ENCODE measurements around the gene WDR33.
"Not testable (repeated sequence)": the region's sequence is repeated elsewhere in the genome, so short reads cannot be mapped to it uniquely, and the experiment has no call there.

Gene WDR33

GRCh38 chr2:127778850-127779249 is 32.1 kb downstream of the WDR33 start:
- H3K27ac ChIP-seq (ENCODE audit: low read depth, low read length) = no peak overlapping the region
- H3K9ac ChIP-seq (ENCODE audit: low read length) = no peak overlapping the region
- H3K4me1 ChIP-seq (ENCODE audit: insufficient read depth, low read length) = peaks cover 14% of the 10 kb centered on the region
- H3K9me3 ChIP-seq (ENCODE audit: low read length) = no peaks in the 10 kb centered on the region
- H3K36me3 ChIP-seq (ENCODE audit: insufficient read depth, low read length) = no peaks in the 10 kb centered on the region
- no peaks in the 10 kb centered on the region for H3K27me3 ChIP-seq (ENCODE audit: control insufficient read depth in 1 of 2, insufficient read depth in 2 of 2, low read length in 2 of 2)
- H3K4me3 ChIP-seq (ENCODE audit: low read depth in 1 of 2, low read length in 2 of 2) = no peak overlapping the region

DNA sequence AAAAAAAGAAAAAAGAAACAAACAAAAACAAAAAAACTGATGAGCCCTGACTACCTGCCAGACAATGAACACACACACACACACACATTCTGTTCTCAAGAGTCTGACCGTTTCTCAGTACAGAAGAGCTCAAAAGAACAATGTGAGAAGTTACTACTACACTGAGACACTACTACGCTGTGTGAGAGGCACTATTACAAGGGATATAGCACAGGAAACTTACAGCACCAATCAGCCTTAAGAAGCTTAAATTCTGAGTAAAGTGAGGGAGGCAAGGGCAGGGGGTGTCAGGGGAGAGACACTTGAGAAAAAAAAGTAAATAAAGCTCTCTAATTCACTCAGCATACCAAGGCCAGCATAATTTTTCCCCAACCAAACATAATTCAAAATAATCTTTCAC is 32.5 kb downstream of the WDR33 start:
- Histone ChIP-seq H3K27me3 (ENCODE audit: control insufficient read depth in 1 of 2, insufficient read depth in 2 of 2, low read length in 2 of 2) (no peaks in the 10 kb centered on the region), H3K4me3 (ENCODE audit: low read depth in 1 of 2, low read length in 2 of 2) (no peak overlapping the region), H3K9ac (ENCODE audit: low read length) (no peak overlapping the region), H3K4me1 (ENCODE audit: insufficient read depth, low read length) (peaks cover 14% of the 10 kb centered on the region), H3K27ac (ENCODE audit: low read depth, low read length) (no peak overlapping the region), H3K9me3 (ENCODE audit: low read length) (no peaks in the 10 kb centered on the region), H3K36me3 (ENCODE audit: insufficient read depth, low read length) (no peaks in the 10 kb centered on the region)

DNA sequence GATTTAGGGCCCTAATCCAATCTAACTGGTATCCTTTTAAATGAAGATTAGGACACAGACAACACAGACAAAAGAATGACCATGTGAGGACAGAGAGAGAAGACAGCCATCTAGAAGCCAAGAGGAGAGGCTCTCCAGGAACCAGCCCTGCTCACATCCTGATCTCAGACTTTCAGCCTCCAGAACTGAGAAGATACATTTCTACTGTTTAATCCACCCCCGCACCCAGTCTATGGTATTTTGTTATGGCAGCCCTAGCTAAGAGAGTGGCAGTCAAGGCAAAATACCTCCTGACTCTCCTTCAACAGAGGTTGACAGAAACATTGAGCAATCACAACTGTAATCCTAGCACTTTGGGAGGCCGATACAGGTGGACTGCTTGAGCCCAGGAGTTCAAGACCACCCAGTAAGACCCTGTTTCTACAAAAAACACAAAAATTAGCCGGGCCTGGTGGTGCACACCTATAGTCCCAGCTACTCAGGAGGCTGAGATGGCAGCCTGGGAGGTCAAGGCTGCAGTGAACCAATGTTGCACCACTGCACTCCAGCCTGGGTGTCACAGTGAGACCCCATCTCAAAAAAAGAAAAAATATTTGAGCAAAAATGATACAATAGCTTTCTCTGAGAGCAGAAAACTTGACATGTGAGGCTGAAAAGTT is 34.7 kb downstream of the WDR33 start:
- no peak overlapping the region for H3K4me3 ChIP-seq (ENCODE audit: low read depth in 1 of 2, low read length in 2 of 2)
- no peaks in the 10 kb centered on the region for H3K27me3 ChIP-seq (ENCODE audit: control insufficient read depth in 1 of 2, insufficient read depth in 2 of 2, low read length in 2 of 2)
- H3K9me3 ChIP-seq (ENCODE audit: low read length) = no peaks in the 10 kb centered on the region
- H3K36me3 ChIP-seq (ENCODE audit: insufficient read depth, low read length) = no peaks in the 10 kb centered on the region
- H3K9ac ChIP-seq (ENCODE audit: low read length) = no peak overlapping the region
- H3K4me1 ChIP-seq (ENCODE audit: insufficient read depth, low read length) = peaks cover 14% of the 10 kb centered on the region
- no peak overlapping the region for H3K27ac ChIP-seq (ENCODE audit: low read depth, low read length)

GRCh38 chr2:127771756-127772155 is 39.2 kb downstream of the WDR33 start:
- Histone ChIP-seq H3K36me3 (ENCODE audit: insufficient read depth, low read length) (peaks cover 11% of the 10 kb centered on the region), H3K9ac (ENCODE audit: low read length) (no peak overlapping the region), H3K27ac (ENCODE audit: low read depth, low read length) (no peak overlapping the region), H3K9me3 (ENCODE audit: low read length) (no peaks in the 10 kb centered on the region), H3K4me1 (ENCODE audit: insufficient read depth, low read length) (peaks cover 6% of the 10 kb centered on the region), H3K27me3 (ENCODE audit: control insufficient read depth in 1 of 2, insufficient read depth in 2 of 2, low read length in 2 of 2) (no peaks in the 10 kb centered on the region), H3K4me3 (ENCODE audit: low read depth in 1 of 2, low read length in 2 of 2) (no peak overlapping the region)

- peaks cover 17% of the 10 kb centered on the region for H3K36me3 ChIP-seq (ENCODE audit: insufficient read depth, low read length)
- no peak overlapping the region for H3K4me3 ChIP-seq (ENCODE audit: low read depth in 1 of 2, low read length in 2 of 2)
- H3K9me3 ChIP-seq (ENCODE audit: low read length) = no peaks in the 10 kb centered on the region
- no peaks in the 10 kb centered on the region for H3K4me1 ChIP-seq (ENCODE audit: insufficient read depth, low read length)
- H3K27me3 ChIP-seq (ENCODE audit: control insufficient read depth in 1 of 2, insufficient read depth in 2 of 2, low read length in 2 of 2) = no peaks in the 10 kb centered on the region
- no peak overlapping the region for H3K27ac ChIP-seq (ENCODE audit: low read depth, low read length)
- H3K9ac ChIP-seq (ENCODE audit: low read length) = no peak overlapping the region
Observed at GRCh38 chr2:127770973-127771735, 39.8 kb downstream of the WDR33 start.

DNA sequence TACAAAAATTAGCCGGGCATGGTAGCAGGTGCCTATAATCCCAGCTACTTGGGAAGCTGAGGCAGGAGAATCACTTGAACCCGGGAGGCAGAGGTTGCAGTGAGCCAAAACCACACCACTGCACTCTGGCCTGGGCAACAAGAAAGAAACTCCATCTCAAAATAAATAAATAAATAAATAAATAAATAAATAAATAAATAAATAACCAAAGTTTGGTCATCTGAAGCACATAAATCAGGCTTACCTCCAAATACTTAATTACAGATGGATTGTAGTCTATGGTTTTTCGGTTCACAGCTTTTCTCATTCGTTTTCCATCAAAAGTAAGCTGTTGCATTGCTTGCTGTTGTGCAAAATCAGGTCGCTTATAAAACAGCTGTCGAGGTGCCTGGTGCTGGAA is 40.4 kb downstream of the WDR33 start:
- not testable (repeated sequence) for H3K9ac ChIP-seq (ENCODE audit: low read length); H3K9me3 ChIP-seq (ENCODE audit: low read length); H3K4me1 ChIP-seq (ENCODE audit: insufficient read depth, low read length); H3K27ac ChIP-seq (ENCODE audit: low read depth, low read length); H3K4me3 ChIP-seq (ENCODE audit: low read depth in 1 of 2, low read length in 2 of 2); H3K27me3 ChIP-seq (ENCODE audit: control insufficient read depth in 1 of 2, insufficient read depth in 2 of 2, low read length in 2 of 2)
- peaks cover 18% of the 10 kb centered on the region for H3K36me3 ChIP-seq (ENCODE audit: insufficient read depth, low read length)

- Histone ChIP-seq H3K4me3 (ENCODE audit: low read depth in 1 of 2, low read length in 2 of 2) (no peak overlapping the region), H3K9me3 (ENCODE audit: low read length) (no peaks in the 10 kb centered on the region), H3K36me3 (ENCODE audit: insufficient read depth, low read length) (peaks cover 28% of the 10 kb centered on the region), H3K9ac (ENCODE audit: low read length) (no peak overlapping the region), H3K27me3 (ENCODE audit: control insufficient read depth in 1 of 2, insufficient read depth in 2 of 2, low read length in 2 of 2) (no peaks in the 10 kb centered on the region), H3K27ac (ENCODE audit: low read depth, low read length) (no peak overlapping the region), H3K4me1 (ENCODE audit: insufficient read depth, low read length) (no peaks in the 10 kb centered on the region)
Observed at GRCh38 chr2:127769587-127769986, 41.4 kb downstream of the WDR33 start.

DNA sequence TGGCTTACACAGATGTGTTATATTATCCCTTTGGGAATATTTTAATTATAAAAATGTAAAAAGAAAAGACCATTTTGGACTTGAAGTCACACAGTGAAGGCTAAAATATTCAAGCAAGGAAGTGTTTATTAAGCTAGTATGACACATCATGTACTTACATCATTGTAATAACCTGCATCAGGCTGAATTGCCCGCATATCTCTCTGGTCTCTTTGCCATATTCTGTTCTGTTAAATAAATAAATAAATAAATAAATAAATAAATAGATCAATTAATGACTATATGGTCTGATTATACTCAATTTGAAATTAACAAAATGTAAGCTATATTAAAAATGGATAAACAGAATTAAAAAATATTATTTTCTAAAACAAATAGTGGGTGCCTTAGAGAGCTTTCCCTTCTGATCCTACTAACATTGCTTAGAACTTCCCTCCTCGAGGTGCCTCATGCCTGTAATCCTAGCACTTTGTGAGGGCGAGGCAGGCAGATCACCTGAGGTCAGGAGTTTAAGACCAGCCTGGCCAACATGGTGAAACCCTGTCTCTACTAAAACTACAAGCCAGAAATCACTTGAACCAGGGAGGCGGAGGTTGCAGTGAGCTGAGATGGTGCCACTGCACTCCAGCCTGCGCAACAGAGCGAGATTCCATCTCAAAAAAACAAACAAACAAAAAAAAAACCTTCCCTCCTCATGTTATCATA is 42.0 kb downstream of the WDR33 start:
- Histone ChIP-seq H3K9me3 (ENCODE audit: low read length) (no peaks in the 10 kb centered on the region), H3K9ac (ENCODE audit: low read length) (no peak overlapping the region), H3K36me3 (ENCODE audit: insufficient read depth, low read length) (peaks cover 34% of the 10 kb centered on the region), H3K27ac (ENCODE audit: low read depth, low read length) (no peak overlapping the region), H3K4me3 (ENCODE audit: low read depth in 1 of 2, low read length in 2 of 2) (no peak overlapping the region), H3K4me1 (ENCODE audit: insufficient read depth, low read length) (no peaks in the 10 kb centered on the region), H3K27me3 (ENCODE audit: control insufficient read depth in 1 of 2, insufficient read depth in 2 of 2, low read length in 2 of 2) (no peaks in the 10 kb centered on the region)

- Histone ChIP-seq H3K9ac (ENCODE audit: low read length) (no peak overlapping the region), H3K4me1 (ENCODE audit: insufficient read depth, low read length) (no peaks in the 10 kb centered on the region), H3K4me3 (ENCODE audit: low read depth in 1 of 2, low read length in 2 of 2) (no peak overlapping the region), H3K27ac (ENCODE audit: low read depth, low read length) (no peak overlapping the region), H3K27me3 (ENCODE audit: control insufficient read depth in 1 of 2, insufficient read depth in 2 of 2, low read length in 2 of 2) (no peaks in the 10 kb centered on the region), H3K36me3 (ENCODE audit: insufficient read depth, low read length) (peaks cover 51% of the 10 kb centered on the region), H3K9me3 (ENCODE audit: low read length) (no peaks in the 10 kb centered on the region)
Observed at GRCh38 chr2:127763776-127764175, 47.2 kb downstream of the WDR33 start.

DNA sequence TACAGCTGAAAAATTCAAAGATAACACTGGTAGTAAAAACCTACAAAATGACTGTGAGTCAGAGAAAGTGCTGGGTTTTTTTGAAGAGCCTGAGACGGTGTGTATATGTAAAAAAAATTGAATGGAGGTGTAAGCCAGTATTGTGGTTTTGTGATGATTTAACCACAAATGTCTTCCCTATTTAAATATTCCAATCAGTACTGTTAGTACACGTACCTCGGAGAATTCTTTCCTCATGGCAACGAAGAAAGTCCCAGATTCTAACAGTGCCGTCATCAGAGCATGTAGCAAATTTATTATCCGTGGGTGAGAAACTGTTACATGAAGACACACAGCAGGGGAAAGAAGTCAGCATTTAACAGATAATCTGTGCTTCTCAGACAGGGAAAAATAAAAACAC is 48.1 kb downstream of the WDR33 start:
- H3K27ac ChIP-seq (ENCODE audit: low read depth, low read length) = no peak overlapping the region
- H3K36me3 ChIP-seq (ENCODE audit: insufficient read depth, low read length) = peaks cover 51% of the 10 kb centered on the region
- no peaks in the 10 kb centered on the region for H3K9me3 ChIP-seq (ENCODE audit: low read length)
- no peaks in the 10 kb centered on the region for H3K4me1 ChIP-seq (ENCODE audit: insufficient read depth, low read length)
- H3K4me3 ChIP-seq (ENCODE audit: low read depth in 1 of 2, low read length in 2 of 2) = no peak overlapping the region
- no peak overlapping the region for H3K9ac ChIP-seq (ENCODE audit: low read length)
- no peaks in the 10 kb centered on the region for H3K27me3 ChIP-seq (ENCODE audit: control insufficient read depth in 1 of 2, insufficient read depth in 2 of 2, low read length in 2 of 2)

GRCh38 chr2:127762441-127762840 is 48.5 kb downstream of the WDR33 start:
- no peaks in the 10 kb centered on the region for H3K9me3 ChIP-seq (ENCODE audit: low read length)
- no peak overlapping the region for H3K9ac ChIP-seq (ENCODE audit: low read length)
- peaks cover 51% of the 10 kb centered on the region for H3K36me3 ChIP-seq (ENCODE audit: insufficient read depth, low read length)
- H3K27me3 ChIP-seq (ENCODE audit: control insufficient read depth in 1 of 2, insufficient read depth in 2 of 2, low read length in 2 of 2) = no peaks in the 10 kb centered on the region
- H3K4me3 ChIP-seq (ENCODE audit: low read depth in 1 of 2, low read length in 2 of 2) = no peak overlapping the region
- no peaks in the 10 kb centered on the region for H3K4me1 ChIP-seq (ENCODE audit: insufficient read depth, low read length)
- H3K27ac ChIP-seq (ENCODE audit: low read depth, low read length) = no peak overlapping the region
